HG02973 (cell line): Measurements from ENCODE around the gene ARHGEF25.

Experiments used
- ATAC-seq: cut with Tn5 transposase; IDR thresholded peaks from one replicate; pipeline ENCODE4 v1.9.1; 2021; ENCODE audit warnings: moderate library complexity; ENCODE audit not compliant: unreplicated experiment

ARHGEF25 gene

GRCh38 chr12:57620936-57621496, 9.8 kb downstream of the ARHGEF25 start:
- ATAC-seq, result no peak

- ATAC-seq, result no peak
Measured at GRCh38 chr12:57621497-57622292, 10.5 kb downstream of the ARHGEF25 start.

GRCh38 chr12:57622293-57623245, 11.3 kb downstream of the ARHGEF25 start:
- ATAC-seq, result no peak

DNA sequence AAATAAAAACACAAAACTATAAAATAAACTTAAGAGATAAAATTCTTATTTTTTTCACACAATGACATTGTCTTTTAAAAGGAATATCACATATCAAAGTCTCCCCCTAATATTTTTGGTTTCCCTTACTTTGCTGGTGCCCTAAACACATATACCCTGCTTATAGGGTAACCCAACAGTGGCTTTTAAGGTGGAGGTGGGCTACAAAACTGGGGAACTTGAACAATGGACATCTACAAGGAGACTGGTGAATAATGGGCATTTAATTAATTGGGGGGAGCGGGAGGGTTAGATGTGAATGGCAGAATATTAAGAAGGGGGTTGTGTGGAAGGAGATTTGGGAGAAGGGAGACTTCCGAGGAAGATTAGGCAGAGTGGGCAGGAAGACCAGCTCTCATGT, 12.2 kb downstream of the ARHGEF25 start:
- ATAC-seq, result no peak

GRCh38 chr12:57623811-57624390, 12.7 kb downstream of the ARHGEF25 start:
- no peak for ATAC-seq

- ATAC-seq, result no peak
Measured at GRCh38 chr12:57624441-57625220, 13.4 kb downstream of the ARHGEF25 start.

GRCh38 chr12:57625261-57626032, 14.2 kb downstream of the ARHGEF25 start:
- no peak for ATAC-seq

- no peak for ATAC-seq
Measured at GRCh38 chr12:57626111-57626920, 15.1 kb downstream of the ARHGEF25 start.

DNA sequence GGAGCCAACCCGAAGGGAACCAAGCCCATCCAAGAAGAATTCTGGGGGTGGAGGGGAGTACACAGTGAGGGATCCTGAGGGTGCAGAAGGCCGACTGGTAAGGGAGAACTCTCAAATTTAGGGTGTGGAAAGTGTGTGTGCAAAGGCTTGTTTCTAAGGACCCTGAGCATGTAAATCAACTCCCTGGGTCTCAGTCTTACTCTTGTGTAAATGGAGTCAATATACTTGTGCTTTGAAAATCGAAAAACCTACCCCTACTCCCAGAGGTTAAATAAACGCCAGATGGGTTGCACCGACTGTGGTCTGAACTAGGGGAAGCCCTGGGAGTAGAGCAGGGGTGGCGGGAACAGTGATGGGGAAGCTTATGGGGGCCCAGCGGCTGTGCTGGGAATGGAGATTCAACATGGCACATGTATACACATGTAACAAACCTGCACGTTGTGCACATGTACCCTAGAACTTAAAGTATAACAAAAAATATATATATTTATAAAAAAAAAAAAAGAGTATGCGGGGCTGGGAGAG, 15.7 kb downstream of the ARHGEF25 start:
- ATAC-seq, result no peak

GRCh38 chr12:57627501-57628279, 16.5 kb downstream of the ARHGEF25 start:
- no peak for ATAC-seq

DNA sequence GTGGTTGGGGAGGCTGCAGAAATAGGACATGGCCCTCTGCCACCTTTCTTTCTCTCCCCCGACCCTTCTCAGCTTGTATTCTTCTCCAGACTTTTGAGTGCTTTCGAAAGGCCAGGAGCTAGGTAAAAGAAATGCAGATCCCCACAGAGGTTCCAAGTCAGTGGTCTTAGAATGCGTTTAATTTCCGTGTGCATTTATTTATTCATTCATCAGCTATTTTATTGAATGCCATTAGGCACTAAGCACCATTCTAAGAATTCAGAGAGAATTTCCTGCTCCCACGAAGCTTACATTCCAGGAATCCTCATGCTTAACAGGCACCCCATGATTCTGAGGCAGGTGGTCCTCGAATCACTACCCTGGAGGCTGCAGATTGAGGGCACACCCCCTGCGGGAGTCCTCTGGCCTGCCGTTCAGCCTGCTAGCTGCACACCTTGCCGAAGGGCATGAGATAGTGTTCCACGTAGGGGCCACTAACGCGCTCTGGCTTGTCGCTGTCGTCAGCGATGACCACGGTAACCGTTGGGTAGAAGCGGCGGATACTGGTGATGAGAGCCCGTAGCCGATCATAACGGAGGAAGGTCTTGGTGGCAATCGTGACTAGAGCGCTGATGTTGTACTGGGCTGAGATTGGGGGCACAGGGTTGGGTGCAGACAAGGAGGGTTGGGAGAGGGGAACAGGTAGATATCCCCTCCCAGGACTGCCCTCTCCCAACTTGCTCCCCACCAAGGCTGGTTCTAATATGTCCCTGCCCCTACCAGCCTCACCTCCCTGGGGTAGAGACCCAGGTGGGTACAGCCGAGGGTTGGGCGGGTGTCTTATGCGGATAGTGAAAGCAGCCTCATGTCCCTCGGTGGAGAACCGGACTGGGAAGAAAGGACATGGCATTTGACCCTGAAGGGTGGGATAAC, 17.3 kb downstream of the ARHGEF25 start:
- ATAC-seq, result no peak

GRCh38 chr12:57629897-57630471, 18.7 kb downstream of the ARHGEF25 start:
- no peak for ATAC-seq

GRCh38 chr12:57630891-57631433, 19.7 kb downstream of the ARHGEF25 start:
- ATAC-seq, result no peak

- no peak for ATAC-seq
Measured at GRCh38 chr12:57631566-57632072, 20.4 kb downstream of the ARHGEF25 start.

- no peak for ATAC-seq
Measured at GRCh38 chr12:57632073-57632957, 21.1 kb downstream of the ARHGEF25 start.
